WTC11 (cell line): Measurements from ENCODE around the gene CRACR2B.

Source experiments
- CBFB ChIP-seq: sonication (generic); formaldehyde crosslinking; IDR thresholded peaks from 2 replicates; pipeline ENCODE4 v1.8.1; 2022; ENCODE audit warnings: mild to moderate bottlenecking, low read depth, missing genetic modification reagents
- CREB1 ChIP-seq: sonication (generic); formaldehyde crosslinking; IDR thresholded peaks from 2 replicates; pipeline ENCODE4 v1.8.0; 2023; ENCODE audit warnings: mild to moderate bottlenecking, missing genetic modification reagents
- NR2C2 ChIP-seq: sonication (generic); formaldehyde crosslinking; IDR thresholded peaks from 2 replicates; pipeline ENCODE4 v1.8.0; 2022; ENCODE audit warnings: mild to moderate bottlenecking, missing genetic modification reagents
- TCF7 ChIP-seq: sonication (generic); formaldehyde crosslinking; IDR thresholded peaks from 2 replicates; pipeline ENCODE4 v1.8.0; 2022; ENCODE audit warnings: mild to moderate bottlenecking, low read depth, missing genetic modification reagents, moderate library complexity
- TEAD4 ChIP-seq: sonication (generic); formaldehyde crosslinking; IDR thresholded peaks from 2 replicates; pipeline ENCODE4 v1.8.0; 2022; ENCODE audit warnings: mild to moderate bottlenecking, missing genetic modification reagents
- TF ChIP-seq, protein P1 (sequence below): sonication (generic); formaldehyde crosslinking; IDR thresholded peaks from 2 replicates; pipeline ENCODE4 v1.8.1; 2023; ENCODE audit warnings: mild to moderate bottlenecking, missing genetic modification reagents
- TF ChIP-seq, protein P2 (sequence below): fragments of 200-600 bp; IDR thresholded peaks from 2 replicates; pipeline ENCODE4 v1.8.0; 2022; ENCODE audit warnings: antibody characterized with exemption
- TF ChIP-seq, protein P3 (sequence below): sonication (generic); formaldehyde crosslinking; IDR thresholded peaks from 2 replicates; pipeline ENCODE4 v1.8.1; 2022; ENCODE audit warnings: low read depth, missing genetic modification reagents, borderline replicate concordance

DNA sequence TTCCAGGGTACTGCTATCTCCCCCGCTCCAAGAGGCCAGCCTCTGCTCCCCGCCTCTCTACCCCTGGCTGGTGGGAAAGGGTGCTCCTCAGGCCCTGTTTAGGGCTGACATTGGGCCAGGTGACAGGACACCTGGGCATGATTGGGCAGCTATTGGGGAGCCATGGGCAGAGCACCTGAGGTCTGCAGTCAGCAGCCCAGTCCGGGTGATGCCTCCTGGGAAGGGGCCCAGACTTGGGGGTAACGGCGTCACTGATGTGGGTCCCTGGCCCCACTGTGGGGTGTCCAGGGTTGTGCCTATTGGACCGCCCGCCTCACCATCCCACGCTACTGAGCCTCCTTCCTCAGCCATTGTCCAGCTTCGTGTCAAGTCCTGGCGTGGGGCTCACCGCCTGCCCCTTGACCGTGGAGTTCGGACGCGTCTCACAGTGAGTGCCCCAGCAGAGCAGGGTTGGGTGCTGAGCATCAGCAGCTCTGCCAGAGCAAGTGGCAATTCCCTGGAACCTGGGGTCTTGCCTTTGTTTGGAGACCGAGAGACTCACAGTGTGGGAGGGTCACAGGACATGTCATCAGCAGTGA is 47.7 kb upstream of the CRACR2B start:
- TF ChIP-seq CBFB (CRISPR knock-in tag) (no peak), NR2C2 (no peak), CREB1 (CRISPR knock-in tag) (no peak), TCF7 (no peak), TEAD4 (no peak)
- TF ChIP-seq, protein P1, sequence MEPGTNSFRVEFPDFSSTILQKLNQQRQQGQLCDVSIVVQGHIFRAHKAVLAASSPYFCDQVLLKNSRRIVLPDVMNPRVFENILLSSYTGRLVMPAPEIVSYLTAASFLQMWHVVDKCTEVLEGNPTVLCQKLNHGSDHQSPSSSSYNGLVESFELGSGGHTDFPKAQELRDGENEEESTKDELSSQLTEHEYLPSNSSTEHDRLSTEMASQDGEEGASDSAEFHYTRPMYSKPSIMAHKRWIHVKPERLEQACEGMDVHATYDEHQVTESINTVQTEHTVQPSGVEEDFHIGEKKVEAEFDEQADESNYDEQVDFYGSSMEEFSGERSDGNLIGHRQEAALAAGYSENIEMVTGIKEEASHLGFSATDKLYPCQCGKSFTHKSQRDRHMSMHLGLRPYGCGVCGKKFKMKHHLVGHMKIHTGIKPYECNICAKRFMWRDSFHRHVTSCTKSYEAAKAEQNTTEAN (CRISPR knock-in tag): no peak
- TF ChIP-seq, protein P2, sequence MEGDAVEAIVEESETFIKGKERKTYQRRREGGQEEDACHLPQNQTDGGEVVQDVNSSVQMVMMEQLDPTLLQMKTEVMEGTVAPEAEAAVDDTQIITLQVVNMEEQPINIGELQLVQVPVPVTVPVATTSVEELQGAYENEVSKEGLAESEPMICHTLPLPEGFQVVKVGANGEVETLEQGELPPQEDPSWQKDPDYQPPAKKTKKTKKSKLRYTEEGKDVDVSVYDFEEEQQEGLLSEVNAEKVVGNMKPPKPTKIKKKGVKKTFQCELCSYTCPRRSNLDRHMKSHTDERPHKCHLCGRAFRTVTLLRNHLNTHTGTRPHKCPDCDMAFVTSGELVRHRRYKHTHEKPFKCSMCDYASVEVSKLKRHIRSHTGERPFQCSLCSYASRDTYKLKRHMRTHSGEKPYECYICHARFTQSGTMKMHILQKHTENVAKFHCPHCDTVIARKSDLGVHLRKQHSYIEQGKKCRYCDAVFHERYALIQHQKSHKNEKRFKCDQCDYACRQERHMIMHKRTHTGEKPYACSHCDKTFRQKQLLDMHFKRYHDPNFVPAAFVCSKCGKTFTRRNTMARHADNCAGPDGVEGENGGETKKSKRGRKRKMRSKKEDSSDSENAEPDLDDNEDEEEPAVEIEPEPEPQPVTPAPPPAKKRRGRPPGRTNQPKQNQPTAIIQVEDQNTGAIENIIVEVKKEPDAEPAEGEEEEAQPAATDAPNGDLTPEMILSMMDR: no peak
- TF ChIP-seq, protein P3, sequence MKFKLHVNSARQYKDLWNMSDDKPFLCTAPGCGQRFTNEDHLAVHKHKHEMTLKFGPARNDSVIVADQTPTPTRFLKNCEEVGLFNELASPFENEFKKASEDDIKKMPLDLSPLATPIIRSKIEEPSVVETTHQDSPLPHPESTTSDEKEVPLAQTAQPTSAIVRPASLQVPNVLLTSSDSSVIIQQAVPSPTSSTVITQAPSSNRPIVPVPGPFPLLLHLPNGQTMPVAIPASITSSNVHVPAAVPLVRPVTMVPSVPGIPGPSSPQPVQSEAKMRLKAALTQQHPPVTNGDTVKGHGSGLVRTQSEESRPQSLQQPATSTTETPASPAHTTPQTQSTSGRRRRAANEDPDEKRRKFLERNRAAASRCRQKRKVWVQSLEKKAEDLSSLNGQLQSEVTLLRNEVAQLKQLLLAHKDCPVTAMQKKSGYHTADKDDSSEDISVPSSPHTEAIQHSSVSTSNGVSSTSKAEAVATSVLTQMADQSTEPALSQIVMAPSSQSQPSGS (CRISPR knock-in tag): no peak
